ENCODE data around the gene SURF6.

- TF ChIP-seq EZH2 (IDR thresholded peaks at IDR 0.05) (no peak), POLR2AphosphoS5 (IDR thresholded peaks at IDR 0.05; ENCODE audit: borderline replicate concordance, low read depth, low read length) (no peak), FOXP2 (optimal IDR thresholded peaks at IDR 0.05; ENCODE audit: control extremely low read depth, extremely low read length, insufficient read depth) (no peak)
Measured at GRCh38 chr9:133382507-133383141, 46.6 kb upstream of the SURF6 start.
